GM21423 (cell line): ENCODE results near the gene CDKAL1.

Source experiments
- ATAC-seq: cut with Tn5 transposase; IDR thresholded peaks from one replicate; pipeline ENCODE4 v1.9.1; 2021; ENCODE audit warnings: mild to moderate bottlenecking, moderate library complexity; ENCODE audit not compliant: unreplicated experiment

Gene CDKAL1

DNA sequence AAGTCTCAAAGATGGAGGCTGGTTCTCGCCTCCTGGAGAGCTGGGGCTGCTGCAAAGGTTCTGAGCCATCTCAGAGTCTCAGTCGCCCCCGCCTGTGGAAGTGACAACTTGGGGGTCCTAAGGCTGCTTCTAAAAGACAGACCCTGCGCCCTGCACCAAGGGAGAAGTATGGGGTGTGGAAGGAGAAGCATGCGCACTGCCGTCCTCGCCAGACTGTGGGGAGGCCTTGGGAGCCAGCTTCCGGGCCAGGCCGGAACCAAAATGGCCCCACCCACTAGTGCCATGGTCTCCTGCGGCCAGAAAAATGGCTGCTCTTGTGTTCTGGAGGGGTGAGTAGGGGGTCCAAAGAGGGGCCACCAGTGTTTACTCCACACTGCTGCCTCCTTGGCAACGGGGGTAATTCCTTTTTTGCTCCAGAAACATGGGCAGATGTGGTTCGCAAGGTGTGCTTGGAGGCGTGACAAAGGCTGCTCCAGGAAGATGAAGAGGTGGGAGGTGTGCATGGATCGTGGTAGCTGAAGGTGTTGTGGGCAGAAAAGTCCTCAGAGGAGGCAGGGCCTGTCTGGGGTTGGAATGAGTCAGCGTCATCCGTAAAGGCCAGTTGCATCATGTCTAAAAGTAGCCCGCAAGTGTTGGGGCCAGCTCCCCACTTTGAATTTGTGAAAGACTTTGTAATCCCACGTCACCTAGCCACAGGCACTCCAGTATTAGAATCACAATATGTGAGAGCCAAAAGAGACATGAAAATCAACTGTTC lies 729.5 kb downstream of the CDKAL1 start:
- no peak for ATAC-seq

DNA sequence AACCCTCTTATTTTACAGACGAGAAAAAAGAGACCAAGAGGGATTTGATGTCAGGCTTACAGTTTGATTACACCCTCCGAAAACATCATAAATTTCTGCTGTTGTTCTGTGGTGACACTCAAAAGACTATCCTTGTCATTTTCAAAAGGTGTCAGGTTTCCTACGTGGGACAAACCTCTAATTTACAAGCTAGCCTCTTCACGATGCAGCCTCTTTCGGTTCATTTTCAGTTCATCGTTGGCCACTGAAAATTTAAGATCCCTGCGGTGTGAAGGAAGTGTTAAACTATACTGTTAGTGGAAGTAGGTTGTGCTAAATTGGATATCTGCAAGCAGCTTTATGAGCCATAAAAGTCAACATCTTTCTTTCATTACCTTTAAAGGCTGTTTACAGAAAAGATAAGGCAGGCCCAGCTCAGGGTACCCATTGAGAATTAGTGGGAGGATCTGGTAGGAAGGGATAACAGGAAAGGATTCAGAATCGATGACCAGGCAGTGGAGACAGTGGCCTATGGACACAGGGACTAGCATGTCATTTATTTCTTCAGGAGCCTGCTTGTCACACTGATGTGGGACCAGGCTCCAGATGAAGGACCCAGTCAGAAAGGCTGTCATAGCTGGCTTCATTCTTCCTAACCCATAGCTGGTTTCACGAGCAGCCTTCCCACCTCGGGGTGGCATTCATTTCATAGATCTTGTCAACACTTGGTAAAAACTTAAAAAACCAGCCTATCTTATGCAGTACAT lies 730.2 kb downstream of the CDKAL1 start:
- ATAC-seq, result no peak

GRCh38 chr6:21265034-21265729 lies 730.9 kb downstream of the CDKAL1 start:
- ATAC-seq, result no peak

DNA sequence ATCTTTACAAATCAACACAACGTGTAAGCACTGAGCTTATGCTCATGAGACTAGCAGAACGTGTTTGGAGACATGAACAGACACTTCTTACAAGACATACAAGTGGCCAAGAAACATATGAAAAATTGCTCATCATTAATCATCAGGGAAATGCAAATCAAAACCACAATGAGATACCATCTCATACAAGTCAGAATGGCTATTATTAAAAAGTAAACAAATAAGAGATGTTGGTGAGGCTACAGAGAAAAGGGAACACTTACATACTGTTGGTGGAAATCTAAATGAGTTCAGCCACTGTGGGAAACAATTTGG lies 731.4 kb downstream of the CDKAL1 start:
- no peak for ATAC-seq

- ATAC-seq, result no peak
Observed at GRCh38 chr6:21270636-21271201, 736.5 kb downstream of the CDKAL1 start.

- no peak for ATAC-seq
Observed at GRCh38 chr6:21271428-21272155, 737.3 kb downstream of the CDKAL1 start.

DNA sequence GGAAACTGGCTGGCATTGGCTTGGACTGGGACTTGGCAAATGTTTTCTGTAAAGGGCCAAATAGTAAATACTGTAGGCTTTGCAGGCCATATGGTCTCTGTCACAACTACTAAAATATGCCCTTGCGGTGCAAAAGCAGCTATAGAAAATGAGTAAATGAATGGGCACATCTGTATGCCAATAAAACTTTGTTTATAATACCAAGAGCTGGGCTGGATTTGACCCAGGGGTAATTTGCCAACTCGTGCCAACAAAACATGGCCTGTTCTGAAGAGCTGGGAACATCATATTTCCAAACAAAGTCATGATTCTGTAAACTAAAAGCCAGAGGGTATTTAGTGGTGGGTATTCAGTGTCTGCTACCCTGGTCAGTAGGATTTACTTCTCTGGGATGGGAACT lies 739.2 kb downstream of the CDKAL1 start:
- no peak for ATAC-seq

- ATAC-seq, result no peak
Observed at GRCh38 chr6:21274851-21275250, 740.6 kb downstream of the CDKAL1 start.

DNA sequence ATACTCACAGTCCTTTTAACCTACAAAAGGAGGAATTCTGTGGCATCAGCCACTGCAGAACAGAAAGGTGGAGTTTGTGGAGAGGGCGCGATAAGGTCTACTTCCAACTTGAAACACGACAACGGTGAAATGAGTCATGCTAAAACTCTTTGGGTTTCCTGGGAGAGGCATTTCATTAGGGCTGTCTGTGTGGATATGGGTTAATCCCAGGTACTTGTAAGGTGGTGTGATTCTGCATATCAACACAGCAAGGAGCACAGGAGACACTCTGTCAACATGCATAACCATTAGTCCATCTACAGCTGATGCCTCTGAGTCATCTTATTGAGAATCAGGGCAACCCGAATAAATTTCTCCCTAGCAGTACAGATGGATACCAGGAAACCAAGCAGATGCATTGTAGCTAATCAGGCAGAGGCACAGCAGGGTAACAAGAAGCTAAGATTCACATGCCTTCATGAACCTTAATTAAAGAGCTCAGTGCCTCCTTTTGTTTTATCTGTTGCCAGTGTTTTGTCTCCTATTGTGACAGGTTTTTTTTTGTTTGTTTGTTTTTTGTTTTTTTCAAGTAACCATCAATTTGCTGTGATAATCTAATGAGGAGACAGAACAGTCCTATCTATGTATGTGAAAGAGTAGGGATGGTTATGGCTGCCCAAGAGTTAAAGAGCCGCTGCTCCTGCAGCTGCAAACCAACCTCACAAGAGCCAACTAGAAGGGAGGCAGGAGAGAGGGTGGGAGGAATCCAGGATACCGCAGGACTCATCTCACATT lies 743.5 kb downstream of the CDKAL1 start:
- ATAC-seq, result no peak

DNA sequence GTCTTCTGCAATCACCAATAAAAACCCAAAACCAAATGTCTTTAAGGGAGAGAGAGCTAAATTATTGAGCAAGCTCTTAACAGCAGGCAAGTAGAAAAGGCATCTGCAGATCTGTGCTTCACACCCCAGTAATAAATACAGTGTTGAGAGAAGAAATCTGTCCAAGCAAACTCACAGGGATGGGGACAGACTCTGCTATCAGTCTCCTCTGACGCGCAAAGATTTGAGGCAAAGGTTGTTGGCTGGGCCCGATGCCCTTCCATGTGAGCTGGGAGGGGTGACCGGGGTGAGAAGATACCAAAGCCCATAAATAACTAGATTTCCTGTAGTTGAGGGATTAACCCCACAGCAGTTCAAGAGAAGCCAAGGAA lies 744.1 kb downstream of the CDKAL1 start:
- no peak for ATAC-seq

- no peak for ATAC-seq
Observed at GRCh38 chr6:21279619-21280018, 745.4 kb downstream of the CDKAL1 start.

GRCh38 chr6:21281366-21281765 lies 747.1 kb downstream of the CDKAL1 start:
- no peak for ATAC-seq
